Measurements from ENCODE around the gene PPP2R2C. TPM values are rescaled to one million over a fixed set of nuclear protein-coding genes. Genes with fewer than 3 reads are reported as not detected.

Gene PPP2R2C
- polyA plus RNA-seq, 1 donor from 2014 or later, result not detected

- Mint-ChIP-seq H3K4me1 (peaks cover 13 to 21% (median 14%) of the 10 kb centered on the region in 3 donors), H3K36me3 (no peaks in the 10 kb centered on the region), H3K27me3 (peaks cover 7% of the 10 kb centered on the region), H3K27ac (peak overlapping the region in 2 of 3 donors; percentile 58 to 71), H3K4me3 (peak overlapping the region; percentile 83 to 92 (median 88)), H3K9me3 (no peaks in the 10 kb centered on the region)
These were observed 201.7 kb downstream of the PPP2R2C start for GRCh38 chr4:6270636-6271121.

Other genes starting within 250 kb of the PPP2R2C start
- 6.4 TPM for gene WFS1, start 202.8 kb downstream of the PPP2R2C start, polyA plus RNA-seq
- 22.5 TPM for gene MAN2B2, start 102.6 kb upstream of the PPP2R2C start, polyA plus RNA-seq
- 130 TPM for gene MRFAP1, start 168.1 kb upstream of the PPP2R2C start, polyA plus RNA-seq
- not detected for gene S100P, start 221.3 kb upstream of the PPP2R2C start, polyA plus RNA-seq
- 69.2 TPM for gene MRFAP1L1, start 237.3 kb upstream of the PPP2R2C start, polyA plus RNA-seq
- gene BLOC1S4, start 243.6 kb upstream of the PPP2R2C start, polyA plus RNA-seq, result 55.9 TPM

Measured in IgD-negative memory B cell (primary cell).